IMR-90 (cell line): ENCODE results near the gene FOXN3. TPM values are rescaled to one million over a fixed set of nuclear protein-coding genes. Genes with fewer than 3 reads are reported as not detected.

Experiments used
- ATAC-seq: fragments of 200-7000 bp; cut with Tn5 transposase; 2 replicates; pipeline ENCODE4 v1.9.1; 2020; ENCODE audit warnings: low read depth, mild to moderate bottlenecking, moderate library complexity
- BruUV-seq: library from RNA; stranded (reverse); fragments of 400-500 nt; replicated peaks from 2 replicates; lab custom pipeline; 2021; lab: Mats Ljungman, UMichigan
- CTCF ChIA-PET: fragments of 300-600 bp; formaldehyde crosslinking; extraction: SDS; loops from one replicate; lab custom pipeline; 2021; ENCODE audit warnings: antibody characterized with exemption; lab: Yijun Ruan, JAX
- POLR2A ChIA-PET: fragments of 300-600 bp; sonication (Branson Sonifier 250); formaldehyde crosslinking; loops from one replicate; lab custom pipeline; 2022; ENCODE audit warnings: antibody characterized with exemption; ENCODE audit not compliant: unreplicated experiment; lab: Charles Lee
- DNase-seq: peaks from one replicate; pipeline ENCODE4 v3.0.0; 2013
- H2AFZ ChIP-seq: replicated peaks from 2 replicates; pipeline ENCODE3; 2013; ENCODE audit warnings: low read length, mild to moderate bottlenecking; ENCODE audit not compliant: poor library complexity
- H2AK5ac ChIP-seq: 2 replicates; pipeline ENCODE4 v1.6.1; 2013; ENCODE audit warnings: low read depth, low read length, inconsistent platforms
- H2AK9ac ChIP-seq: replicated peaks from 2 replicates; pipeline ENCODE3; 2013; ENCODE audit warnings: mild to moderate bottlenecking, low read depth, low read length, moderate library complexity; ENCODE audit not compliant: poor library complexity
- H2BK120ac ChIP-seq: 2 replicates; pipeline ENCODE4 v1.6.1; 2013; ENCODE audit warnings: low read depth, low read length, inconsistent platforms
- H2BK15ac ChIP-seq: 3 replicates; pipeline ENCODE4 v1.6.1; 2013; ENCODE audit warnings: low read depth, low read length, inconsistent platforms
- H2BK20ac ChIP-seq: 2 replicates; pipeline ENCODE4 v1.6.1; 2013; ENCODE audit warnings: low read depth, mild to moderate bottlenecking, inconsistent platforms, low read length, moderate library complexity
- H2BK5ac ChIP-seq: 2 replicates; pipeline ENCODE4 v1.6.1; 2013; ENCODE audit warnings: mild to moderate bottlenecking, low read depth, low read length, inconsistent platforms; ENCODE audit not compliant: poor library complexity, severe bottlenecking
- H3K14ac ChIP-seq: replicated peaks from 2 replicates; pipeline ENCODE4 v1.6.1; 2013; ENCODE audit warnings: low read depth, low read length, inconsistent platforms
- H3K18ac ChIP-seq: 2 replicates; pipeline ENCODE4 v1.6.1; 2013; ENCODE audit warnings: low read depth, low read length, control low read depth
- H3K23ac ChIP-seq: 2 replicates; pipeline ENCODE4 v1.6.1; 2013; ENCODE audit warnings: low read depth, low read length, inconsistent platforms
- H3K27ac ChIP-seq: 2 replicates; pipeline ENCODE4 v1.5.1; 2013; ENCODE audit warnings: mild to moderate bottlenecking, control low read depth, low read length; ENCODE audit not compliant: insufficient read depth
- H3K27me3 ChIP-seq: 2 replicates; pipeline ENCODE4 v1.6.1; 2013; ENCODE audit warnings: low read length; ENCODE audit not compliant: control insufficient read depth, insufficient read depth
- H3K36me3 ChIP-seq: 2 replicates; pipeline ENCODE4 v1.6.1; 2013; ENCODE audit warnings: low read length, mixed read lengths; ENCODE audit not compliant: control insufficient read depth, insufficient read depth
- H3K4ac ChIP-seq: 2 replicates; pipeline ENCODE4 v1.6.1; 2013; ENCODE audit warnings: low read depth, low read length, inconsistent platforms
- H3K4me1 ChIP-seq: 2 replicates; pipeline ENCODE4 v1.6.1; 2013; ENCODE audit warnings: low read length, mixed read lengths; ENCODE audit not compliant: control insufficient read depth, insufficient read depth
- H3K4me2 ChIP-seq: 2 replicates; pipeline ENCODE4 v1.6.1; 2013; ENCODE audit warnings: low read depth, mild to moderate bottlenecking, control low read depth, low read length, moderate library complexity
- H3K4me3 ChIP-seq: 2 replicates; pipeline ENCODE4 v1.5.1; 2013; ENCODE audit warnings: low read depth, mild to moderate bottlenecking, control low read depth, low read length, moderate library complexity; ENCODE audit not compliant: insufficient read depth
- H3K56ac ChIP-seq: 2 replicates; pipeline ENCODE4 v1.6.1; 2013; ENCODE audit warnings: low read length, inconsistent platforms; ENCODE audit not compliant: insufficient read depth; ENCODE audit errors: extremely low read depth
- H3K79me1 ChIP-seq, 2 experiments: 2 replicates each; pipeline ENCODE4 v1.6.1; 2013; ENCODE audit warnings: low read length in 2 of 2, inconsistent platforms in 1 of 2, low read depth in 1 of 2
- H3K9ac ChIP-seq: 2 replicates; pipeline ENCODE4 v1.6.1; 2013; ENCODE audit warnings: low read depth, low read length, control low read depth
- H3K9me1 ChIP-seq: 2 replicates; pipeline ENCODE4 v1.6.1; 2013; ENCODE audit warnings: low read length, inconsistent platforms; ENCODE audit not compliant: insufficient read depth
- H3K9me3 ChIP-seq: 2 replicates; pipeline ENCODE4 v1.6.1; 2013; ENCODE audit warnings: low read length; ENCODE audit not compliant: control insufficient read depth, insufficient read depth
- H4K20me1 ChIP-seq: 2 replicates; pipeline ENCODE4 v1.6.1; 2013; ENCODE audit warnings: low read length, inconsistent platforms; ENCODE audit not compliant: insufficient read depth
- H4K5ac ChIP-seq: 2 replicates; pipeline ENCODE4 v1.6.1; 2013; ENCODE audit warnings: mild to moderate bottlenecking, low read depth, low read length, control low read depth
- H4K8ac ChIP-seq, 2 experiments: 2 replicates each; pipeline ENCODE4 v1.6.1; 2013; ENCODE audit warnings: low read depth in 2 of 2, low read length in 2 of 2, control low read depth in 1 of 2, inconsistent platforms in 1 of 2
- H4K91ac ChIP-seq: 2 replicates; pipeline ENCODE4 v1.6.1; 2013; ENCODE audit warnings: low read depth, low read length, inconsistent platforms; ENCODE audit not compliant: insufficient read depth
- BHLHE40 ChIP-seq: fragments of 150-350 bp; IDR thresholded peaks from 2 replicates; pipeline ENCODE4 v1.6.1; 2016; ENCODE audit warnings: mild to moderate bottlenecking, low read depth, low read length
- CEBPB ChIP-seq: IDR thresholded peaks from 2 replicates; pipeline ENCODE4 v1.6.1; 2012; ENCODE audit warnings: low read depth, low read length, improper control_type of control experiment
- CTCF ChIP-seq: conservative IDR thresholded peaks from 2 replicates; pipeline ENCODE4 v1.5.1; 2012; ENCODE audit warnings: mild to moderate bottlenecking, low read depth, low read length, improper control_type of control experiment
- MAFK ChIP-seq: IDR thresholded peaks from 2 replicates; pipeline ENCODE4 v1.6.1; 2012; ENCODE audit warnings: low read depth, low read length, improper control_type of control experiment
- RCOR1 ChIP-seq: IDR thresholded peaks from 2 replicates; pipeline ENCODE4 v1.6.1; 2012; ENCODE audit warnings: mild to moderate bottlenecking, low read length, improper control_type of control experiment; ENCODE audit not compliant: insufficient replicate concordance
- RFX5 ChIP-seq: IDR thresholded peaks from 2 replicates; pipeline ENCODE4 v1.8.0; 2012; ENCODE audit warnings: low read depth, mild to moderate bottlenecking, low read length, moderate library complexity
- WGBS, 2 experiments: methylation state at CpG; one replicate each; pipeline versions ENCODE4 v1.1.5 to v1.1.7; 2013; ENCODE audit warnings: missing lambda C conversion rate in 2 of 2; ENCODE audit not compliant: insufficient read length in 1 of 2; ENCODE audit errors: extremely low coverage in 2 of 2; 5-methylcytosine and 5-hydroxymethylcytosine counted together
- dilution Hi-C: fragments of 300-500 bp; cut with HindIII; formaldehyde crosslinking; loops from one replicate; pipeline ENCODE4 v1.14.3; 2018; ENCODE audit warnings: low sequenced_read_pairs; ENCODE audit not compliant: unreplicated experiment
- in situ Hi-C: fragments of 300-500 bp; cut with MboI; formaldehyde crosslinking; loops from 3 replicates; pipeline ENCODE4 v1.14.3; 2019; ENCODE audit warnings: low sequenced_read_pairs, inconsistent platforms, mixed read lengths
- intact Hi-C: fragments of 100-400 bp; cut with micrococcal nuclease; formaldehyde crosslinking; loops from 2 replicates; pipeline ENCODE4 v1.10.0; 2022
- polyA plus RNA-seq, 3 experiments: library from polyadenylated mRNA; depleted of rRNA; stranded (reverse); fragments of >200 nt; gene quantifications; 2 replicates each; pipeline ENCODE4 v1.2.3, GENCODE V29; 2012; ENCODE audit warnings: low replicate concordance in 1 of 3
- total RNA-seq: library from RNA; depleted of rRNA; stranded (reverse); fragments of >200 nt; gene quantifications from 2 replicates; pipeline ENCODE4 v1.2.3, GENCODE V29; 2012
- TF ChIP-seq, protein P1 (sequence below): fragments of 150-350 bp; IDR thresholded peaks from 2 replicates; pipeline ENCODE4 v1.6.1; 2017; ENCODE audit warnings: mild to moderate bottlenecking, antibody characterized with exemption, low read length, low read depth

The FOXN3 gene
- total and polyA plus RNA-seq, 2 of the 4 experiments (the other 2 are of a cell fraction), result 22.6 to 33.7 TPM

- intact Hi-C loops, result no loop called here
- TF ChIP-seq, protein P1, sequence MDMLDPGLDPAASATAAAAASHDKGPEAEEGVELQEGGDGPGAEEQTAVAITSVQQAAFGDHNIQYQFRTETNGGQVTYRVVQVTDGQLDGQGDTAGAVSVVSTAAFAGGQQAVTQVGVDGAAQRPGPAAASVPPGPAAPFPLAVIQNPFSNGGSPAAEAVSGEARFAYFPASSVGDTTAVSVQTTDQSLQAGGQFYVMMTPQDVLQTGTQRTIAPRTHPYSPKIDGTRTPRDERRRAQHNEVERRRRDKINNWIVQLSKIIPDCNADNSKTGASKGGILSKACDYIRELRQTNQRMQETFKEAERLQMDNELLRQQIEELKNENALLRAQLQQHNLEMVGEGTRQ, result no peak
- TF ChIP-seq BHLHE40 (no peak), RFX5 (no peak), MAFK (no peak), CEBPB (no peak), CTCF (no peak), RCOR1 (no peak)
- H3K4me1 ChIP-seq, result peaks cover 5% of the 10 kb centered on the region
- no peaks in the 10 kb centered on the region for H3K9me3 ChIP-seq
- no peak overlapping the region for H3K4ac ChIP-seq
- peaks cover 2% of the 10 kb centered on the region; the same call in 1 of the 2 replicates for H3K36me3 ChIP-seq
- no peak overlapping the region for H4K91ac ChIP-seq
- H3K4me3 ChIP-seq, result no peak overlapping the region
- no peak overlapping the region for H3K4me2 ChIP-seq
- H2BK120ac ChIP-seq, result no peak overlapping the region
- H3K9ac ChIP-seq, result no peak overlapping the region
- no peak overlapping the region for H2BK5ac ChIP-seq
- H2BK15ac ChIP-seq, result no peak overlapping the region
- H3K79me1 ChIP-seq, result peaks cover 44 to 89% of the 10 kb centered on the region in 2 experiments
- no peaks in the 10 kb centered on the region for H3K27me3 ChIP-seq
- no peak overlapping the region for H2BK20ac ChIP-seq
- H3K23ac ChIP-seq, result no peak overlapping the region
- dilution Hi-C loops, result no loop called here
- no peak overlapping the region for H3K27ac ChIP-seq
- no TSS peak for BruUV-seq
- H3K18ac ChIP-seq, result no peak overlapping the region
- 100% methylated on average over 5 of the region's 9 CpGs; no CpG with 5 or more reads in 1 of the 2 experiments for WGBS, 2 experiments
- H3K9me1 ChIP-seq, result peaks cover 22% of the 10 kb centered on the region
- no peak for ATAC-seq
- ChIA-PET CTCF (no interaction called here), POLR2A (no interaction called here)
- in situ Hi-C loops, result loop anchor here (10.0 kb wide), 1 partner anchor 524 kb away; no protein-coding TSS in a partner anchor
- no peak overlapping the region for H4K5ac ChIP-seq
- no peak overlapping the region for H4K8ac ChIP-seq
- H2AFZ ChIP-seq, result no peak overlapping the region
- H3K14ac ChIP-seq, result no peak overlapping the region
- H2AK9ac ChIP-seq, result no peak overlapping the region
- no peak overlapping the region for H3K56ac ChIP-seq
- H4K20me1 ChIP-seq, result peaks cover 73% of the 10 kb centered on the region
- DNase-seq, result peak; percentile 17
- H2AK5ac ChIP-seq, result no peak overlapping the region
These were observed 25.9 kb downstream of the FOXN3 start for GRCh38 chr14:89391123-89391522.
